ENCODE results near the gene GYS1.

The GYS1 gene

GRCh38 chr19:48988860-48989259 lies 4.2 kb downstream of the GYS1 start:
- DNase-seq (ENCODE audit: low spot score), result no peak

DNA sequence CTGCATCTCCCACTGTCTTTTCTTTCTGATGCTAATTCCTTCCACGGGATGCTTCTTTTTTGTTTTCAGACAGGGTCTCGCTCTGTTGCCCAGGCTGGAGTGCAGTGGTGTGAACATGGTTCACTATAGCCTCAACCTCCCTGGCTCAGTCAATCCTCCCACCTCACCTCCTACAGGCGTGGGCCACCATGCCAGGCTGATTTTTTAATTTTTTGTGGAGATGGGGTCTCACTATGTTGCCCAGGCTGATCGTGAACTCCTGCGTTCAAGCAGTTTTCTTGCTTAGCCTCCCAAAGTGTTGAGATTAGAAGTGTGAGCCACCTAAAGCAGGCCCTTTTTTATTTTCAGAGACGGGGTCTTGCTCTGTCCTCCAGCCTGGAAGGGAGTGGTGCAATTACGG lies 4.8 kb downstream of the GYS1 start:
- no peak for DNase-seq (ENCODE audit: low spot score)

GRCh38 chr19:48987323-48987722 lies 5.8 kb downstream of the GYS1 start:
- DNase-seq (ENCODE audit: low spot score), result no peak

- DNase-seq (ENCODE audit: low spot score), result no peak
Measured at GRCh38 chr19:48986211-48986610, 6.9 kb downstream of the GYS1 start.

DNA sequence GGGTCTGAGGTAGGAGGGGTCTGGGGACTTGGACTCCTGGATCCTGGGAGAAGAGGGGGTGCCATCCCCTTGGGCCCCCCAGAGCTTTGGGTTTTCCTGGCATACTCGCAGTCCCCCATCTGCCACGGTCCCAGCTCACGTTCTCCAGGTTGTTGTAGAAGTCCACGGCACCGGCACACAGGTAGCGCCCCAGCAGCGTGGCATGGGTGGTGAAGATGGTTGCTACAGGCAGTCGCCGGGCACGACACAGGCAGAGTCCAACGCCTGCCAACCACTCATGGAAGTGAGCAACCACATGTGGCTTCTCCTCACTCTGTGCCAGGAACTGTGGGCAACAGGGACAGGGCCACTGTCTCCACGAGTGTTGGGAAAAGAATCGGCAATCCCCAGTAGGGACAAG lies 7.4 kb downstream of the GYS1 start:
- DNase-seq (ENCODE audit: low spot score), result no peak

- DNase-seq (ENCODE audit: low spot score), result no peak
Measured at GRCh38 chr19:48982280-48982679, 10.8 kb downstream of the GYS1 start.

DNA sequence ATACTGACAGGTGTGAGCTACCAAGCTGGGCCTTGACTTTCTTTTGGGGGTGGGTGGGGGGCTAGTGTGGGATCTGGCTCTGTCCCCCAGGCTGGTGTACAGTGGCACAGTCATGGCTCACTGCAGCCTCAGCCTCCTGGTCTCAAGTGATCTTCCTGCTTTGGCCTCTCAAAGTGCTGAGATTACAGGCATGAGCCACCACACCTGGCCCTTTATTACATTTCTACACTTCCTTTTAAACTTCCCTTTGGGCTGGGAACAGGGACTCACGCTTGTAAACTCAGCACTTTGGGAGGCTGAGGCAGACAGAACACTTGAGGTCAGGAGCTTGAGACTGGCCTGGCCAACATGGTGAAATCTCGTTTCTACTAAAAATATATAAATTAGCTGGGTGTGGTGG lies 16.0 kb downstream of the GYS1 start:
- DNase-seq (ENCODE audit: low spot score), result no peak

DNA sequence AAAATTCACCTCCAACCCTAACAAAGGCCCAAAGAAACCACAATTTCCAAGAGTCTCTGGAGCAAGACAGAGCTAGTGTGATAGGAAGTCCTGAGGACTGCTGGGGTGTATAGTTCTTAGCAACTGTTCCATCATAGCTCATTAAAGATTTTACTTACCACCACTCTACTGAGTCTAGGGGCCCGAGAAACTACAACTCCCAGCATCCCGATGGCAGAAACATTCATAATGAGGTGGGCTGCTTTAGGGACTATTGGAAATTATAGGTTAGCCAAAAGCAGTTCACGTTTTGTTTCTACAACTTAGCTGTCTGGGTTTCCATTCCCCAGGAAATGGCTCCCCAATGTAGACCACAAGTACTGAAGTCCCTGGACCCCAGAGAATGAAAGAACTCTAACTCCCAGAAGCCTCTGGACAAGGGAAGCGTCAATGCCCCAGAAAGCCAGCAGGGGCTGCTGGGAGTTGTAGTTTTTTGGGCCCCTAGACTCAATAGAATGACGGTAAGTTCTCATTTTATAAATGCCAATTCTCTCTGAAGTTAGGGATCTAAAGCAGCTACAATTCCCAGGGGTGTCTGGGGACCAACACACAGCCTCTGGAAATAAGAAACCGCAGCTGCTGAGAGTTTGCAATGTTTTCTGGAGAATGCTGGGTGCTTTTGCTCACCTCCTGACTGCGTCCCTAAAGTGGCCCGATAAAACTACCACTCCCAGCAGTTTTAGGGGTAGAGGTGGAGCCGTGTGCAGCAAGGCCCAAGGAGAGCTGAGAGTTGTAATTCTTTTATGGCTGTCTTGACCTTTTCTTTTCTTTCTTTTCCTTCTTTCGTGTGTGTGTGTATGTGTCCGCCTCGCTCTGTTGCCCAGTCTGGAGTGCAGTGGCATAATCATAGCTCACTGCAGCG lies 16.9 kb downstream of the GYS1 start:
- DNase-seq (ENCODE audit: low spot score), result no peak

DNA sequence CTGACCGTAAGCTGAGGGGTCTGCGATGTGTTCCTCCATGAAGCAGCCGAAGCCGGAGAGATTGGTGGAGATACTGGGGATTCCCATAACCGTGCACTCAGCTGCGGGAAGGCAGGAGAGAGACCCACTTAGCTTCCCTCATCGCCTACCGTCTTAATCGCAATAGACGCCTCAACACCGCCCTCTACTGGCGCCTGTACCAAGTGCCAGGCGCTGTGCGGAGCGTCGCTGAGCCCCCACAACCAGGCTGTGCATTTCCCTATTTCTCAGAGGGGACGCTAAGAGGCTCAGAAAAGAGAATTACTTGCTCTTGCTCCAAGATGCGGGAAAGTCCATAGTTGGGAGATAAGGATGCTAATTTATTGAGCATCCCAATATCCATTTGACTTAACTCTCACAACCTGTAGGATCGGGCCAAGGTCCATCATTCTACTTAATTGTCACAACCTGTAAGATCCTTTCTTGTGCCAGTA lies 22.1 kb downstream of the GYS1 start:
- peak; percentile 81 for DNase-seq (ENCODE audit: low spot score)

DNA sequence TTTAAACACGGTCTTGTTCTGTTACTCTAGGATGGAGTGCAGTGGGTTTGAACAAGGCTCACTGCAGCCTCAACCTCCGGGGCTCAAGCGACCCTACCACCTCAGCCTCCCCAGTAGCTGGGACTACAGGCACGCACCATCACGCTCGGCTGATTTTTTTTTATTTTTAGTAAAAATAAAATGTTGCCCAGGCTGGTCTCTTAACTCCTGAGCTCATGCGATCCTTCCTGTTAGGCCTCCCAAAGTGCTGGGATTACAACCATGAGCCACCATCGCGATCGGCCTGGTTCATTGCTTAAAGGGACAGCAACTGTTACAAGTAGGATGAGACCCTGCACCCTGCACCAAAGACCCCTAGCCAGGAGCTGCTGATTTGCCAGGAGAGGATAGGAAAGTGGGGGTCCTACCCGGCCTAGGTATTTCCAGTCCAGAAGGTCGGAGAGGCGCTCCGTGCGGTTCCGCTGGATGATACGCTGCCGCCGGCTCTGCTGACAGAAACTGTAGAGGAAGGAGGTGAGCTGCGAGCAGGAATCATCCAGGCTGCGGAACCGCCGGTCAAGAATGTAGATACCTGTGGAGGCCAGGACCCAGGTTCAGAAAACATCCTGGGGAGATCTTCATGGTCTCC lies 22.9 kb downstream of the GYS1 start:
- DNase-seq (ENCODE audit: low spot score), result no peak

GRCh38 chr19:48969276-48970138 lies 23.6 kb downstream of the GYS1 start:
- DNase-seq (ENCODE audit: low spot score), result no peak

DNA sequence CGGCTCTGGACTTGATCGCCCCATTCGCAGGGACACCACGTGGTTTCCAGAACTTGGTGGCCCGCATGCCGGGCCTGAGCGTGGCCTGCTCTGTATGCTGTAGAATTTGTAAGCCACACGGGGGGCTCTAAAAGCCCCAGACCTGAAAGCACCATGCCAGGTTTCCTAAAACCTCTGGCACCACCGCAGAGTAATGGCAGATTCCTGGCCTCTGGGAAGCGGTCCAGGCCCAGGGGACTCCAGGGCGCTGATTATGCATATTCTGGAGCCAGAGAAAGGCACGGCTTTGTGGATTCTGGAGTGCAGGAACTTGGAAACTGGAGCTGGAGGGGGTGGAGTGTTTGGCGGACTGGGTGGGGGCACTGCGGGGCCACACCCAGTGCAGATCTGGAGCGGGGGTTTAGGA lies 24.3 kb downstream of the GYS1 start:
- DNase-seq (ENCODE audit: low spot score), result no peak

GRCh38 chr19:48968179-48968661 lies 24.9 kb downstream of the GYS1 start:
- DNase-seq (ENCODE audit: low spot score), result peak; percentile 38

DNA sequence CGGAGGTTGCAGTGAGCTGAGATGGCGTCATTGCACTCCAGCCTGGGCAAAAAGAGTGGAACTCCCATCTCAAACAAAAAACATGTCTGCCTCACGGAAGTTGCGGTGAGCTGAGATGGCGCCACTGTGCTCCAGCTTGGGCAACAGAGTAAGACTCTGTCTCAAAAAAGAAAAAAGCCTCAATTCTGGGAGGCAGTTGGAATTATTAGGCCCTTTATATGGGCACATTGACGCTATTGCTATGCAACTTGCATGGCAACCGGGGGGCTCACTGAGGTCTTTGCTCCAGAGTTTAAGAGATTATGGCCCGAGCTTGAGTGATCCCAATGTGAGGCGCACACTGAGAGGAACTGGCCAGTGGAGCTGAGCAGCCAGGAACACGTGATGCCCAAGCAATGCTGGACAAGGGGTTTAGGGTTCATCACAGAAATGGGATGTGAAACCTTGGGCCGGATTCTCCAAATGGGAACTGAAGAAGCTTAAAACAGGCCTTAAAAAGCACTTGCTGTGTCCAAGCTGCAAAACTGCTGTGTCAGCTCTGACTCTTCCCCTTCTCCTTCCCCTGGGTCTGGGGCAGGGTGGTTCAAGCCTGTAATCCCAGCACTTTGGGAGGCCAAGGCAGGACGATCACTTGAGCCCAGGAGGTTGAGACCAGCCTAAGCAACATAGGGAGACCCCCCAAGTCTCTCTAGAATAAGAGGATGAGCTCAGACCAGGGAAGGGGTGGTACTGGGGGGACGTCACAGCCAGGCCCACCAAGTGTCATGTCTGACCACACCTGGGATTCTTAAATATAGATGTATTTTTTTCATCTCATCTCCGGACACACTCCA lies 25.5 kb downstream of the GYS1 start:
- DNase-seq (ENCODE audit: low spot score), result no peak

- no peak for DNase-seq (ENCODE audit: low spot score)
Measured at GRCh38 chr19:48966541-48967345, 26.4 kb downstream of the GYS1 start.

DNA sequence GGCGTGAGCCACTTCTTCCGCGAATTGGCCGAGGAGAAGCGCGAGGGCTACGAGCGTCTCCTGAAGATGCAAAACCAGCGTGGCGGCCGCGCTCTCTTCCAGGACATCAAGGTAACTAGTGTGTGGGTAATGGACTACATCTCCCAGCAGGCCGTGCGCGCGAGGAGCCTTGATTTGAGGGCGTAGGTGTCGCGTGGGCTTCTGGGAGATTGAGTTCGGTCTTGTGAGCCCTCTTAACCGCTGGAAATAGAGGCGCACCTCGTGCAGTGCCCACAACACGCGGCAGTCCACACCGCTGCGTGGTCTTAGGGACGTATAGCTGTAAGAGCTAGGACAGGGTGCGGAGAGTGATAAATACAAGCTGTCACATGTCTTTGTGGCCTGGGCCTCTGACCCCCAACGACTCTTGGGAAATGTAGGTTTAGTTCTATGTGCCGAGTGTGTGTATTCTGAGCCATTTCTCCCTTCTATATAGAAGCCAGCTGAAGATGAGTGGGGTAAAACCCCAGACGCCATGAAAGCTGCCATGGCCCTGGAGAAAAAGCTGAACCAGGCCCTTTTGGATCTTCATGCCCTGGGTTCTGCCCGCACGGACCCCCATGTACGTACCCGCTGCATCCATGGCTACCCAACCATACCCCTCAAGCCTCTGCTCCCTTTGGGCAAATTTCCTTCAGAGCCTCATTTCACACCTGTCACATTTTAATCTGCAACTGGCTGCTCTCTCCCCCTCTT lies 27.1 kb downstream of the GYS1 start:
- peak; percentile 65 for DNase-seq (ENCODE audit: low spot score)

DNA sequence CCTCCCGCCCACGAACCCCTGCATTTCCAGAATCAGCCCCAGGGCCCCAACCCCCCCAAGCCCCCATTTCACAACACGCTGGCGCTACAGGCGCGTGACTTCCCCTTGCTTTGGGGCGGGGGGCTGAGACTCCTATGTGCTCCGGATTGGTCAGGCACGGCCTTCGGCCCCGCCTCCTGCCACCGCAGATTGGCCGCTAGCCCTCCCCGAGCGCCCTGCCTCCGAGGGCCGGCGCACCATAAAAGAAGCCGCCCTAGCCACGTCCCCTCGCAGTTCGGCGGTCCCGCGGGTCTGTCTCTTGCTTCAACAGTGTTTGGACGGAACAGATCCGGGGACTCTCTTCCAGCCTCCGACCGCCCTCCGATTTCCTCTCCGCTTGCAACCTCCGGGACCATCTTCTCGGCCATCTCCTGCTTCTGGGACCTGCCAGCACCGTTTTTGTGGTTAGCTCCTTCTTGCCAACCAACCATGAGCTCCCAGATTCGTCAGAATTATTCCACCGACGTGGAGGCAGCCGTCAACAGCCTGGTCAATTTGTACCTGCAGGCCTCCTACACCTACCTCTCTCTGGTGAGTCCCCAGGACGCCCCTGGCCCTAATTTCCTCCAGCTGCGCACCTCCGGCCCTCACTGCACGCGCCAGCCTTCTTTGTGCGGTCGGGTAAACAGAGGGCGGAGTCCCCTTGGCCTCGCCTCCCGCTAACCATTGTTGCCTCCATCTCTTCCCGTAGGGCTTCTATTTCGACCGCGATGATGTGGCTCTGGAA lies 27.9 kb downstream of the GYS1 start, which contains the start of gene FTL:
Gene FTL, plus strand, starts transcription at position 270 of the 766 bp plus-strand sequence. Its CDS starts 199 bp downstream, at position 469.
- peak; percentile 98 for DNase-seq (ENCODE audit: low spot score)

DNA sequence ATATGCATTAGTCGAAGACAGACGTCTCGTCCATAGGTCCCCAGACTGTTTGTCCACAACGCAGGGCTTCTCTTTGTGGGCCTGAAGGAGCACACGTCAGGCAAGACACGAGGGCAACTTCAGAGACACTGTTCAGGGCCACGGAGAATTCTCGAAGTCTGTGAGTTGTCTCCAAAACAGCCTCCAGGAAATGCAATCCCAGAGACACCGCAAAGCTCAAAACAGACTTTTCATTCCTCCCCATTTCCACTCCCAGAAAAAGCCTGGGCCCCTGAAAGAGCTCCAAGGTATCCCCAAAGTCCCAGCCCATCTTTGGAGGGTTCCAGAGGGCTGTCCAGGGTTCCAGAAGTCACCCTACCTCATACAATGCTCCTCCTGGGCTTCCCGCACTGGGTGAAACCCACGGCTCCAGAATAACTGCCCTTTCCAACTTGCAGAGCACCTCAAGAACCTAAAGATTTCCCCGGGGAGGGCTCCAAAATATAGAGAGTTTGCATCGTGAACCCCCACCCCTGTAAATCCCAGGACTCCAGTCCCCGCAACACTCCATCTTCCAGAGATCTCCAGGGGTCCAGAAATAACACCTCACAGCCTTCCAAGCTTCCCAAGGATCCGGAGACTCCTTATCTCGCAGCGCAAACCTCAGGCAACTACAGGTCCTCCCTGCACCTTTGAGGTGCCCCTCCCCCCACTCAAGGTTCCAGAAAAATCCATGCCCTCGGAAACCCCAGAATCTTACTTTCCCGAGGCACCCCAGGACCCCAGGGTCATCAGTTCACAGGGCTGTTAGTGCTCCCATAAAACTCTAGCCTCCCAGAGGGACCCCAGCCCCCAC lies 28.7 kb downstream of the GYS1 start:
- DNase-seq (ENCODE audit: low spot score), result peak; percentile 60

Measured in GM03348 (cell line).